Stimulated activated CD4-positive, alpha-beta T cell treated with anti-CD3 and anti-CD28 coated beads, Interleukin-4, amount 100 ng/mL, for 4 hours (primary cell): ENCODE measurements around the gene MTRR.

Experiments used
- DNase-seq, 2 experiments: peaks; one replicate each; pipeline ENCODE4 v3.0.0-alpha.2; 2020

MTRR gene

DNA sequence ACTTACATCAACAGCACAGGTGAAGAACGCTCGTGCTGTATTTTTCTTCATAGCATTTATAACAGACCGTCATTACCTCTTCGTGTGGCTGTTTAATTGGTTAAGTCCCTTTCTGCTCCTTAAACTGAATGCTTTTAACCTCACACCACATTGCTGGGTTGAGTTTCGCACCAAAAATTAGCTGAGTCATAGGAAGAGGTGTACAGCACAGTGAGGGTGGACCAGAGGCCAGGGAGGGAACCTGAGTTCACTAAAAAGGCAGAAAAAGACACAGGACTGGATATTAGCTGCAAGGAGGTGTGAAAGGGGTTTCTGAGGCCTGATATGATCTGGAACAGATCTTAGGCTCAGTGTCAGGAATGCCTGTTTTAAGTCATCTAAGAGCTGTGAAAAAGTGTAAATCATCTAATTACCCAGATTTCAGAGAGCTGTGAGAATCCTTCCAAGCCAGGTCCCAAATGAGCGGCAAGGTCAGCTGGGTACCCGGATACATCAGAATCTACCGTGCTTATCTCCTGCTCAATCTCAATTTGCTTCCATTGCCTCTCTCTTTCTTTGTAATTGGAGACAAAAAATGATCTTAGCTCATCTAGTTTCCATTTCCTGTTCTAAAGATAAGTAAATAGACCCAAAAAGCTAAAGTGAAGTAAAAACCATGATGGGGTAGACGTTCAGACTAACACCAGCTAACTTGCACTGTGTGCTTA, 10.9 kb upstream of the MTRR start:
- DNase-seq, result no peak

DNA sequence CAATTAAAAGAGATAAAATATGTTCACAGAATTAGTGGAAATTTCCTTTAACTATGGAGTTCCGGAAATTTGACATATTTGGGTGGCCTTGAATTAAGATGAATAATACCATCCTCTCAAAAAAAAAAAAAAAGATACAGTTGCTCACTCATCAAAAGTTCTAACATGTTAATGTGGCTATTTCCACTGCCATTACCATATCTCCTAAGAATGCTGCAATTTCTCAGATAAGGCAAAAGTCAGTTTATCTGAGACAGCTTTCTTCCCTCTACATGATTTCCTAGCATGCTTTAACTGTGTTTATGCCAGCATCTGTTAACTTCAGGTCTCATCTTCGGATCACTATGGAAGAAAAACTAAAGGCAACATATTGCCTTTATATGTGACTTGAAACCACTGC, 2.8 kb upstream of the MTRR start:
- DNase-seq, result no peak

DNA sequence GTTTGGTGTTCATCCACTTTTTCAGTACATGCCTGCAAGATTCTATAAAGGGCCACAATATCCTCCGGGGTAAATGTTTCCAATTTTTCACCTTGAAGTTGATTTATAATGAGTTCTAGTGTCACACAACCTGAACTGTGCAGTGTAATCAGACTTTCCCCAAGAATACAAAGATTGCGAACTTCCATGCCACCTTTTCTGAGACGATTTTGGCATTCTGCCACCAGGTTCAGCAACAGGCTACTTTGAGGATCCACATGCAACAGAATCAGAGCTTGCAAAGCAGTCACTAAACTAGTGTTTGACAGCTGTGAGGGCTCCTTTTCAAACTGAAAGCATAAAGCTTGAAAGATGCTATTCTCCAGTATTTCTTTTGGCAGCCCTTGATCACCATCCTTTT, 1.7 kb upstream of the MTRR start:
- no peak for DNase-seq

DNA sequence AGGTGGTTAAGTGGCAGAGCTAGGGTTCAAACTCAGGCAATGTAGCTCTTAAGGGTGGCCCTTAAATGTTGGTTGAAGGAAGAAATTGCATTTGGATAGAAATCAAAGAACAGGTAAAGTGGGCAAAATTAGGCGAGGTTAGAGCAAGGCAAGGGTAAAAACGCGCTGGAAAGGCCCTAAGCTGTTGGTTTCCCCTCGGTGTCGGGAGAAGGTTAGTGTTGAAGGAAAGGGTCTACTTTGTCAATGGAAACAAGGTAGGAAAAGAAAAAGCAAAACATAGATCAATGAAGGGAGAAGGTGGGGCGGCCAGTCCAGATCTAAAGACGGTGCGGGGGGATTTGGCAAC, 548 bp upstream of the MTRR start:
- DNase-seq, result no peak

DNA sequence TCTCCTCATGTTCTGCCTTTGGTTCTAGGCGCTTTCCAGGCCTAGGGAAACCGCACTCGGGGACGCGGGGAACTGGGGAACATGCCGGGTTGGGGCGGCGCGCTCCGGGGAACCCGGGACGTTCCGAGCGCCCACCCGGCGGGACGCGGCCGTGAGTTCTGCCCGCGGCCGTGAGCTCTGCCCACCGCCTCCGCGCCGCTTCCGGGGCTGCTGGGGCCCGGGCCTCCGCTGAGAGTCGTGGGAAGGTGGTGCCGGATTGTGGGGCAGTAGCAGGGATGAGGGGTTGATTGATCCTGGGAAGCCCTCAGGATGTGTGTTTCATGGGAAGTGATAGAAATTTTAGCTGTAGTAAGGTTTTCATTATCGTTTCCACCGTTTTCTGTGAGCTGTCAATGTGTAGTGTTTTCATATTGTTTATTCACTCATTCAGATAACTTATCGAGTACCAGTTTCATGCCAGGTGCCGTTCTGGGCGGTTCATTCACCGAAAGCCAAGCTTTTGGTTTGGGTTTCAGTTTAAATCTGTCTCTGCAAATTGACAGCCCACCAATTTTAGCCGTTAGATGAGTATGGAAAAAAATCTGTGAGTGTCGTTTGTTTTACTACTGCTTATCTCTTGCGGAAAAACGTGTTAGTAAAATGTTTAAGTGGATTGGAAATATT, 657 bp downstream of the MTRR start:
- DNase-seq, result peak in 1 of 2 experiments; percentile 33

DNA sequence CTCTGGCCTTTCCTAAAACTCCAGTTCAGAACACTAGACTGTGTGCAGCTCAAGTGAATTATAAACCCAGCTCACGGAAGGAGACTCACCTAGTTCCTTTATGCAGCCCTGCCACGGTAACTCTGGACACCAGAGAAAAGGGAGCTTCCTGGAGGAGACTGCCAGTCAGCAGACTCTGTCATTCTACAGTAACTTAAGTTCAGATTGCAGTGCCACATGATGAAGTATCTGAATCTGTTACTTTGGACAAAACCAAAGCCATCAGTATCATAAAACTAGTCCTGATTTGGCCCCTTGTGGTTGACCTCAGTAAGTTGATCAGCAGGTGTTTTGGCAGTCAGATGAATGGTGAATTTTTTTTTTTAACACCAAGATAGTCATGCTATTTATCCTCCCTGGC, 2.7 kb downstream of the MTRR start:
- no peak for DNase-seq

DNA sequence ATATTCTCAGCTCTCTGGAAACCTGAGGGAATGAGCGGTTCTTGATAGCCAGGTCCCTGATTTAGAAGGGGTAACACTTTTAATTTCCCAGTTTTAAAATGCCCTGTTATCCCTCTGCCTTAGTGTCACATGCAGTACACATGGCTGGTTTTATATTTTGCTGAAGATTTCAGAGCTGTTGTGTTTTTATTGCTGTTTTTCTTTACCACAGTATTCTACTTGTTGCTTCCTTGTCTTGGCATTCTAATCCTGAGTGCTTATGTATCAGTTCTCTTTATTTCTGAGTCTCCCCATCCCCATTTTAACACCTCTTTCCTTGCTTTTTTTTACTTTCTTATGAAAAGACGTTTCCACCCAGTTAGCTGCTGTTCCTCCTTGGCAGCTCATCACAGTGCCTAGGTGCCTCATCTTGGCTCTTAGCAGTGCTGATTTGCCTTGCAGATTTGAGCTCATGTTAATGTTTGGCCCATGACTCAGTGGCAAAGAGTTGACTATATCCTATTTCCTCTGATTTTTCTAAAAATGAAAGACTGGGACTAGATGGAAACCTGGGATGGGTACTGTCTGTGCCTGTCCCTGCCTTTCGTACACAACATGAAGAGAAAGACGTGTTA, 3.7 kb downstream of the MTRR start:
- DNase-seq, result no peak

DNA sequence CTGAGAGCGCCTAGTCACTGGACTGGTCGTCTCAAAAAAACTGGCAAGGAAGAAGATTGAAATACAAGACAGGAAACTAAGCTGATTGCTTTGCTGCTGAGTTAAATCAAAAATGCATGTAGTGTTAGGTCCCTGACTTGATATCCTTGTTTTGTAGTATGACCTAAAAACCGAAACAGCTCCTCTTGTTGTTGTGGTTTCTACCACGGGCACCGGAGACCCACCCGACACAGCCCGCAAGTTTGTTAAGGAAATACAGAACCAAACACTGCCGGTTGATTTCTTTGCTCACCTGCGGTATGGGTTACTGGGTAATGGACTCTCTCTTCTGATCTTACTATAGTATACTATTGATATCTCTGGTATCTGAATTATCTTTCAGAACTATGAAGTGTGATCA, 4.3 kb downstream of the MTRR start:
- no peak for DNase-seq

DNA sequence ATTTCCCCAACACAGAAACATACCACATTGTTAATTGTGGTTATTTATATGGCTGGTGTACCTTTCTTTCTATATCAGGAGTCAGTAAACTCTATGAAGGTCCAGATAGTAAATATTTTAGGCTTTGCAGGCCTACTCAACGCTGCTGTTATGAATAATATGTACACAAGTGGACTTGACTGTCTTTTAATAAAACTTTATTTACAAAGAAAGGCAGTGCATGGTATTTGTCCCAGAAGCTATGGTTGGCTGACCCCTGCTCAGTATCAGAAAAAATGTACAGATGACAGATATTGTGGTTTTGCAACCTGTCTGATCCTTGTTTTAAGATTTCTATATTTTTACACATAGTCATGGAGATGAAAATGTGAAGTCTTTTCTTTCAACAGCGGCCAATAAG, 5.7 kb downstream of the MTRR start:
- DNase-seq, result no peak

DNA sequence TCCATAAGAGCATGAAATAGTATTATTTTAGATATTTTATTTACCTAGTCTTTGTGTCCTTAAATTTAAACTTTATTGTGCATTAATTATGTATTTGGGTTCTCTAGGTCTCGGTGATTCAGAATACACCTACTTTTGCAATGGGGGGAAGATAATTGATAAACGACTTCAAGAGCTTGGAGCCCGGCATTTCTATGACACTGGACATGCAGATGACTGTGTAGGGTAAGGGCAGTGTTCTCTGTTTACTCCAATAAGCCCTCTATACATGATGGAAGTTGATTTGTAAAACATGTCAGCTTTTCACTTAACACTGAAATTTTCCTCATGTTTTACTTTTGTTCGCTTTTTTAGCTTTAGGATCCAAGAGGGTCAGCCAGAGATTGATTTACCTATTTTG, 6.2 kb downstream of the MTRR start:
- no peak for DNase-seq

DNA sequence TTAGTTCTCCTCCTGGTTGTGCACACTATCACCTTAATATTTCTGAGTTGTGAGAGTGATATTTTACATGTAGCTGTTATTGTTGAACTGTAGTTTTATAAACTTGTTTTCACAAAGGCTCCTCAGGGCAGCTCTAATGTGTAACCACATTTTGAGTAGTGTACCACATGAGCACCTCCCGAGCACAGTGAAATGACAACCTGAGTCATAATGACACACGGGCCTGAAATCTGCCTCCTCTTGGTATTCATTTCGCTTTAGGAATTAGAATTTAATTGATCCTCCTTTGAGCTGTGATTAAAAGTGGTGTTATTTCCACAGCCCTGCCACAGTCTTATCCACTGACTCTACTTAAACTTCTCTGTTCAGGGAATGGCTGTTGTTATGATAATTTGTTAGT, 7.9 kb downstream of the MTRR start:
- no peak for DNase-seq

DNA sequence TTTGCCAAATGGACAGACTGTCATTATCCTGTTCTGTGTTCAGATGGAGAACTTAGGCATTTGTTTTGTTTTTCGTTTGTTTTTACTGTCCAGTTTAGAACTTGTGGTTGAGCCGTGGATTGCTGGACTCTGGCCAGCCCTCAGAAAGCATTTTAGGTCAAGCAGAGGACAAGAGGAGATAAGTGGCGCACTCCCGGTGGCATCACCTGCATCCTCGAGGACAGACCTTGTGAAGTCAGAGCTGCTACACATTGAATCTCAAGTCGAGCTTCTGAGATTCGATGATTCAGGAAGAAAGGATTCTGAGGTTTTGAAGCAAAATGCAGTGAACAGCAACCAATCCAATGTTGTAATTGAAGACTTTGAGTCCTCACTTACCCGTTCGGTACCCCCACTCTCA, 8.9 kb downstream of the MTRR start:
- no peak for DNase-seq

DNA sequence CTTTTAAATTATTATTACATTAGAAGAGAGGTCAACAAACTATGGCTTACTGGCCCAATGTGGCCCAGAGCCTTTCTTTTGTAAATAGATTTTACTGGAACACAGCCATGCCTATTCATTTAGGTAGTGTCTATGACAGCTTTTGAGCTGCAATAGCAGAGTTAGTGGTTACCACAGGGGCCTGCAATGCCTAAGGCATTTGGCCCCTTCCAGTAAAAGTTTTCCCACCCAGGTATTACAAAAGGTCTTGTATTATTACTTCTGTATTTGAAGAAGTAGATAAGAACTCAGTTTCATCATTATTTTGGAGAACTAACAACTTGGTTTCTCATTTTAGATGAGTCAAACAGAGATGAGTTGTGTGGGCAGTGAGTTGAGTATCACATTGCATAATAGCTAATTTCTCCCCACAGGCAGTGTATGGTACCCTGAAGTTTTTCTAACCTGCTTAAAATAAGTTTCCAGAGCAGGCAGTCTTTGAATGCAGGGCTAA, 9.5 kb downstream of the MTRR start:
- no peak for DNase-seq

DNA sequence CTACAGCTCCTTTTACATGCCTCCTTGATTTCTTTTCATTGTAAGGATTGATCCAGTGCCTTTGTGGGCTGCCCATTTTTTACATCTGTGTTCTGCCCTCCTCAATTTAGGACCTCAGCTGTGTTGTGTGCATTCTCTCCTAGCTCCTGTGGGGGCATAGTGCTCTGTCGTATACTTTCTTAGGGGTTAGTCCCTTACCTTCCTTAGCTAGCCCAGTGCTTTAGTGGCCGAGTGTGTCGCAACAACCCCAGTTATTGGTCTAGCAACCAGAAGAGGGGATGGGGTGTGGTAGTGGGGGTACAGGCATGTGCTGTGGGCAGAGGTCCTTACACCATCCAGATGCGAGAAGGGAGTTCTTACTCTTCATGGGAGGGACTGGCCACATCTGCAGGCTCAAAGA, 12.1 kb downstream of the MTRR start:
- no peak for DNase-seq

DNA sequence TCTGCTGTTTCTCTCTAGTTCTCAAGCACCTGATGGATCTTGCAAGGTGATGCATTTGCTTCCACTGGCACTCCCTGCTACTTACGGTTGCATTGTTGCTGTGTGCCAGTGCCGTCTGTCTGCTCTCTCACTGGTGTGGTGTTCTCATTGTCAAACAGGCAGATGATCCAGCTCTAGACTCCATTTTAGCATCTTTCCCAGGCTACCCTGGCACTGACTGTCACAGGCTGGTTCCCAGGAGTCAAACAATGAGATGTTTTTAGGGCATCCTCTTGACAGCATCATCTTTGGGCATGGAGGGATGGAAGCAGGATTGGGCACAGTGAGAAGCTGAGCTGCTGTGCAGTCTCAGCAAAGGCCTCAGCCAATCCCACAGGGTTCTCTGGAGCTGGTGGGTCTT, 12.9 kb downstream of the MTRR start:
- no peak for DNase-seq

DNA sequence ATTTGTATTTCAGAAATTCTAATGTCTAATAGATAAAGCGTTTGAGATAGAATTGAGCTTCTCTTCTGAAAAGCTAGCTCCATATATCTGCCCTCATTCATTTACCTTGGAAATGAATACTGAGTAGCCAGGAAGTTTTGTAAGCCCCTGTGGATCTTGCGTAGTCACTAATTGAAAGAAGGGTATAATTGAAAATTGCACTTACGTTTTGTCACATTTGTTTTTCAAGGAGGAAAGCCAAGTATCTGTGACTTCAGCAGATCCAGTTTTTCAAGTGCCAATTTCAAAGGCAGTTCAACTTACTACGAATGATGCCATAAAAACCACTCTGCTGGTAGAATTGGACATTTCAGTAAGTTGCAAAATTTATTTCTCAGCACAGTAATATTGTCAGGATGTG, 14.0 kb downstream of the MTRR start:
- no peak for DNase-seq

DNA sequence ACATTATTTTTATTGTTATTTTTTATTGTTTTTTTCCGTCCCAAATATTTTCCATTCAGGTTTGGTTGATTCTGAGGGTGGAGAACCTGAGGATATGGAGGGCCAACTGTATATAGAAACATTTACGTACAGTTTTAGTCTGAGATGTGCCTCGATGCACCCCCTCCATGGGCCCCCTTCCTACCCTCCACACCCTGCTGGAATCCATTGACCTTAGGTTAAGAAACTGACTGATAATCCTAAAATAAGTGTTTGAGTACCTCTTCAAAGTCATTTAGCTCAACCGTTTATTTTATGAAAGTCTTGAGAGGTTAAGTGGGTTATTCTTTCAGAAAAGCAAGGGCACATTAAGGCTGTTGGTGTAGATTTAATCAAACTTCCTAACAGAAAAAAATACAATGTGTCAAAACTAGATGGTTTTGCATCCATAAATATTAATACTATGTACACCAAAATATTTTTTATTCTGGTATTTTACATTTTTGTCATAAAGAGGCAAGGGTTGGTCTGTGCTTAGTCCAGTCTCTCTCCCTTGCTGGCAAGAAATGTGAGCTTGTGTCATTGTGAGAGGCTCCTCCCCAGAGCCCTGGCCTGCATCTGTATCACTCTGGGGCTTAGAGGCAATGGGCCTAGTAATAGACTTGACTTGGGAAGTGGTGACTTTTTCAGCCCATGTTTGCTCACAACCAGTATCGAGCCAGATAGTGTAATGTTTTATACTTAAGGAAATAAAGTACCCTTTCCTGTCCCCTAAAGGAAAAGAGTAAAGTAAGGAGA, 15.7 kb downstream of the MTRR start:
- DNase-seq, result no peak

DNA sequence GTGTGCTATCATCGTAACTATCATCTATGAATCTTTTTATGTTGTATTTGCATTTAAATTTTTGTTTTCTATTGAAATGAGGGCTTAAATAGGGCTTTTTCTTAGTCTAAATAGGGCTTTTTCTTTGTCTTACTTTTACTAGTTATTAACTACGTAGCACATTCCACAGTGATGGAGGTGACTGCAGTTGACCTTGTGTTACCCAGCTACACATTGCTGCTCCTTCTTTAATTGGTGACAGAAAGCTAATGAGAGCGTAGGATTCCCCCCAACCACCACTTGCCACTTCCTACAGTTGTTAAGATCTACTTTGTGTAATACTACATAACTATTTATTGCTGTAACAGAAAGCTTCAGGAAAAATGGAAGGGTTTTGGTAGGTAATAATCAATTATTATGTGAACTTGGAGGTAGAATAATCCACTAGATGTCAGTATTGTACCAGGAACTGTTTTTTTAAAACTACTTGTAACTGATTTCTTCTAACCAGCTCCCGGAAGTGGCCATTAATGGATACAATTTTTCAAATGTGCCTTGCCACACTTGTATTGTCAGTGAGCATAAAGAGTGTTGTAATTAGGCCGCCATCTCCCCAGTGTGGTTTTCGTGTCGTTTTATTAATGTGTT, 18.0 kb downstream of the MTRR start:
- DNase-seq, result no peak

DNA sequence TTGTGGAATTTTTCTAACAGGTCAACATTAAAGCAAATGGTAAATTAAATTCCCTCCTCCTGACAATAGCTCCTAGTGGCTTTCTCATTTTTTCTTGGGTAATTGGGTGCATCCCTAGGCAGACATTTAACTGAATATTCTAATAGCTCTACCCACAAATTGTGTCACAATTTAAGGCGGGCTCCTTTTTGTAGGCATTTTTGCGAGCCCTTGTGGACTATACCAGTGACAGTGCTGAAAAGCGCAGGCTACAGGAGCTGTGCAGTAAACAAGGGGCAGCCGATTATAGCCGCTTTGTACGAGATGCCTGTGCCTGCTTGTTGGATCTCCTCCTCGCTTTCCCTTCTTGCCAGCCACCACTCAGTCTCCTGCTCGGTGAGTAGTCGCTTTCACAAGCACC, 20.0 kb downstream of the MTRR start:
- DNase-seq, result no peak

DNA sequence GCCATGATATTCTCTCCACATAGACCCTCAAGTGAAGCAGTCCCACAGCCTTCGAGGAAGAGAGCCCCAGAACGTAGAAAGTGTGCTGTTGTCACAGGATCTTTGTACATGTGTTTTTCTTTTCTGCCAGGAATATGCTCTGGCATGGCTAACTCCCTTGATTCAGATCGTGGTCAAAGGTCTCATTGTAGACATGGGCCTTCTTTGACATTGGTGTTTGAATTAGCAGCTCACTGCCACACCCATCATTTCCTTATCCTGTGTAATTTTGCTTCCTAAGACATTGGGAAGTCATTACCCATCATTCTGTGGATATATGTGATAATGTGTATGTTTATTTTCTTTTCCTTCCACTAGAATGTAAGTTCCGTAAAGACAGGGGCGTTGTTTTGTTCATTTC, 25.5 kb downstream of the MTRR start:
- no peak for DNase-seq

DNA sequence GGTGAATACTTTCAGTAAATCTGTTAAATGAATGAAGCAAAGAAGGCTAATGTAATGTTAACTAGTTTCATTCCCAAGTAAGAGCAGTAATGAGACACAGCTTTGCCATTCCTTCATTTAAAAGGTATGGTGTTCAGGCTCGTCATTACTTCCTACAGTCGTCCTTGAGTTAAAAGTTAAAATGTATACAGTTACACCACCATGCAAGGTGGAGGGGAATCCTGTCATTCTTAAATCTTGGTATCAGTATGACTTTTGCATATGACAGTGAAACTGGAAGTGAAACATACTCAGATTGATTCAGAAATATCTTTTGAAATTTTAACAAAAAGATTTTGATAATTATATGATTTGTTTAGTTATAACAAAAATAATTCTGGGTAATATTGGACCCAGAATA, 25.9 kb downstream of the MTRR start:
- DNase-seq, result no peak

DNA sequence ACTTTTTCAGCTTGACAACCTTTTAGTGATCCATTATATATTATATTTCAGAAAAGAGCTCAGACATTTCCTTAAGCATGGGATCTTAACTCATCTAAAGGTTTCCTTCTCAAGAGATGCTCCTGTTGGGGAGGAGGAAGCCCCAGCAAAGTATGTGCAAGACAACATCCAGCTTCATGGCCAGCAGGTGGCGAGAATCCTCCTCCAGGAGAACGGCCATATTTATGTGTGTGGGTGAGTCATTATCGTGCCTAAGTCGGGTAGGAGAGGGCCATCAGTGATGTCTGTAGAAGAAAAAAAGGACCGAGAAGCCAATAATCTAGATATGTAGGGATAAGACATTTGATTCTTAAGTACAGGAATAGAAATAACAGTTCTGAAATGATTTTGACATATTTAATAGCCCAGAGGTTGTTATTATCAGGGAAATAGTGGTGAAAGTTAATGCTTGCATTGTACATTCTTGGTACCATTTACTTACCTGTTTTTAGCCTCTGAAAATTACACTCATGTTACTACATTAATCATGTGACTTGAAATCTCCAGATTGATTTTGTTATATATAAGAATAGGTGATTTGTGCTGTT, 28.2 kb downstream of the MTRR start:
- DNase-seq, result no peak

DNA sequence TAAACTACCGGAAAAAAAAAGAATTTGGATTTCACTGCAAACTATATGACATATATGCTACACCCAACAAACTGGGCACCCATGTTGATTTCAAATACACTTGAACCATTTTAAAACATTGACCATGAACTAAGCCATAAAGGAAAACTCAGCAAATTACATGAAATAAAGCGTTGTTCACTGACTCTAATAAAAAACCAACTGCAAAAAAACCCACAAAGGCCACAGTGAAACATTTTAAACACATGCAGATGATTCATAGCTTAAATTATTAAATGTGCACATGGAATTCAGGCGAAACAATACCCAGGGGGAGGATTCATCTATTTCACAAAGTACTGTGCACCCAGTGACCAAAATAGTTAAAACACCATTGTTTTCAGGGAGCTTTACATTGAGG, 33.3 kb downstream of the MTRR start:
- no peak for DNase-seq
